Measurements from ENCODE around the gene SLC8A2.

Gene SLC8A2

GRCh38 chr19:47485210-47485609, 13.5 kb upstream of the SLC8A2 start:
- TF ChIP-seq CTCF (IDR thresholded peaks at IDR 0.05; ENCODE audit: low read depth, low read length): no peak
- no peak for DNase-seq (ENCODE audit: extremely low read depth, low read depth)

GRCh38 chr19:47483800-47484690, 12.4 kb upstream of the SLC8A2 start, which contains the start of gene KPTN:
Gene KPTN (minus strand): TSS chr19:47484219. CDS start chr19:47484160, 59 bp downstream.
- peak; percentile 71 for DNase-seq (ENCODE audit: extremely low read depth, low read depth)
- TF ChIP-seq CTCF (IDR thresholded peaks at IDR 0.05; ENCODE audit: low read depth, low read length): peak; percentile 94

GRCh38 chr19:47483200-47483599, 11.5 kb upstream of the SLC8A2 start:
- TF ChIP-seq CTCF (IDR thresholded peaks at IDR 0.05; ENCODE audit: low read depth, low read length): no peak
- DNase-seq (ENCODE audit: extremely low read depth, low read depth): no peak

- DNase-seq (ENCODE audit: extremely low read depth, low read depth): no peak
- no peak for TF ChIP-seq CTCF (IDR thresholded peaks at IDR 0.05; ENCODE audit: low read depth, low read length)
These were observed 9.9 kb upstream of the SLC8A2 start for GRCh38 chr19:47481460-47482052.

GRCh38 chr19:47480658-47481057, 9.0 kb upstream of the SLC8A2 start:
- no peak for TF ChIP-seq CTCF (IDR thresholded peaks at IDR 0.05; ENCODE audit: low read depth, low read length)
- no peak for DNase-seq (ENCODE audit: extremely low read depth, low read depth)

- no peak for TF ChIP-seq CTCF (IDR thresholded peaks at IDR 0.05; ENCODE audit: low read depth, low read length)
- no peak for DNase-seq (ENCODE audit: extremely low read depth, low read depth)
These were observed 8.2 kb upstream of the SLC8A2 start for GRCh38 chr19:47479701-47480503.

Data from AG09319 (cell line).